ENCODE measurements around the gene TRAF3IP1. TPM values are rescaled to one million over a fixed set of nuclear protein-coding genes. Genes with fewer than 3 reads are reported as not detected.

TRAF3IP1 gene
- total and polyA plus RNA-seq, 2 of the 13 experiments (the other 11 are each of a cell fraction or from before 2014, with no cell fraction given) = 4.1 to 12.9 TPM

DNA sequence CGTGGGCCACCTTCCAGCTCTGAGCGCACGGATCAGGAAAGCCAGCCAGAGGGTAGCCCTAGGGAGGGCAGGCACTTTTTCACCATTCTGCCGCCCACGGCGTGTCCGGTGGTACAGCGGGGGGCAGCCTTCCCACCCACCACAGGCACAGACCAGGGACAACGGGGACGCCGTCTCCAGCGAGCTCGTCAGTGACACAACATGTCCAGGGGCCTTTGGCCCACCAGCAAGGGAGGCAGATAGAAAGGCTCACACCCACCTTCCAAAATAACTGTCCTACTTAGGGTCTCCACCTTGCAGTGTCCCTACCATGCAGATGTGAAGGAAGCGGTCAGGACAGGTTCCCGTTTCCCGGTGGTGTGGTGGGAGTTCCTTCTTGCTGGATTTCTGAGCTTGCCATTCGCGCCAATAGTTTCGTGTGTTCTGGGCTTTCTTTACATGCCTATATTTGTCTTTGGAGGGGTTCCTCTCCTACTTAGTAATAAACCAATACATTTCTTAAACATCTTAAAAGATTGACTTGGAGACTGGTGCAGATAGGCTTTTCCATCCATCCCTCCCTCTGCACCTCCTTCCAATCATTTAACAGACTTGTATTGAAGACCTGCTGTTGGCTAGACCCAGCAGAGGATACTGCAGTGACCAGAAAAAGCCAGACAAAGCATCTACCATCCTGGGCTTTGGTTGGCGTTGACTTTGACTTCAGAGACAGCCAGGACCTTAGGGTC lies 107.3 kb downstream of the TRAF3IP1 start (continued):
- TF ChIP-seq, protein P1, sequence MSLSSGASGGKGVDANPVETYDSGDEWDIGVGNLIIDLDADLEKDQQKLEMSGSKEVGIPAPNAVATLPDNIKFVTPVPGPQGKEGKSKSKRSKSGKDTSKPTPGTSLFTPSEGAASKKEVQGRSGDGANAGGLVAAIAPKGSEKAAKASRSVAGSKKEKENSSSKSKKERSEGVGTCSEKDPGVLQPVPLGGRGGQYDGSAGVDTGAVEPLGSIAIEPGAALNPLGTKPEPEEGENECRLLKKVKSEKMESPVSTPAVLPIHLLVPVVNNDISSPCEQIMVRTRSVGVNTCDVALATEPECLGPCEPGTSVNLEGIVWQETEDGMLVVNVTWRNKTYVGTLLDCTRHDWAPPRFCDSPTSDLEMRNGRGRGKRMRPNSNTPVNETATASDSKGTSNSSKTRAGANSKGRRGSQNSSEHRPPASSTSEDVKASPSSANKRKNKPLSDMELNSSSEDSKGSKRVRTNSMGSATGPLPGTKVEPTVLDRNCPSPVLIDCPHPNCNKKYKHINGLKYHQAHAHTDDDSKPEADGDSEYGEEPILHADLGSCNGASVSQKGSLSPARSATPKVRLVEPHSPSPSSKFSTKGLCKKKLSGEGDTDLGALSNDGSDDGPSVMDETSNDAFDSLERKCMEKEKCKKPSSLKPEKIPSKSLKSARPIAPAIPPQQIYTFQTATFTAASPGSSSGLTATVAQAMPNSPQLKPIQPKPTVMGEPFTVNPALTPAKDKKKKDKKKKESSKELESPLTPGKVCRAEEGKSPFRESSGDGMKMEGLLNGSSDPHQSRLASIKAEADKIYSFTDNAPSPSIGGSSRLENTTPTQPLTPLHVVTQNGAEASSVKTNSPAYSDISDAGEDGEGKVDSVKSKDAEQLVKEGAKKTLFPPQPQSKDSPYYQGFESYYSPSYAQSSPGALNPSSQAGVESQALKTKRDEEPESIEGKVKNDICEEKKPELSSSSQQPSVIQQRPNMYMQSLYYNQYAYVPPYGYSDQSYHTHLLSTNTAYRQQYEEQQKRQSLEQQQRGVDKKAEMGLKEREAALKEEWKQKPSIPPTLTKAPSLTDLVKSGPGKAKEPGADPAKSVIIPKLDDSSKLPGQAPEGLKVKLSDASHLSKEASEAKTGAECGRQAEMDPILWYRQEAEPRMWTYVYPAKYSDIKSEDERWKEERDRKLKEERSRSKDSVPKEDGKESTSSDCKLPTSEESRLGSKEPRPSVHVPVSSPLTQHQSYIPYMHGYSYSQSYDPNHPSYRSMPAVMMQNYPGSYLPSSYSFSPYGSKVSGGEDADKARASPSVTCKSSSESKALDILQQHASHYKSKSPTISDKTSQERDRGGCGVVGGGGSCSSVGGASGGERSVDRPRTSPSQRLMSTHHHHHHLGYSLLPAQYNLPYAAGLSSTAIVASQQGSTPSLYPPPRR (CRISPR knock-in tag; IDR thresholded peaks at IDR 0.05; ENCODE audit: borderline replicate concordance) = no peak
- TF ChIP-seq, protein P2, sequence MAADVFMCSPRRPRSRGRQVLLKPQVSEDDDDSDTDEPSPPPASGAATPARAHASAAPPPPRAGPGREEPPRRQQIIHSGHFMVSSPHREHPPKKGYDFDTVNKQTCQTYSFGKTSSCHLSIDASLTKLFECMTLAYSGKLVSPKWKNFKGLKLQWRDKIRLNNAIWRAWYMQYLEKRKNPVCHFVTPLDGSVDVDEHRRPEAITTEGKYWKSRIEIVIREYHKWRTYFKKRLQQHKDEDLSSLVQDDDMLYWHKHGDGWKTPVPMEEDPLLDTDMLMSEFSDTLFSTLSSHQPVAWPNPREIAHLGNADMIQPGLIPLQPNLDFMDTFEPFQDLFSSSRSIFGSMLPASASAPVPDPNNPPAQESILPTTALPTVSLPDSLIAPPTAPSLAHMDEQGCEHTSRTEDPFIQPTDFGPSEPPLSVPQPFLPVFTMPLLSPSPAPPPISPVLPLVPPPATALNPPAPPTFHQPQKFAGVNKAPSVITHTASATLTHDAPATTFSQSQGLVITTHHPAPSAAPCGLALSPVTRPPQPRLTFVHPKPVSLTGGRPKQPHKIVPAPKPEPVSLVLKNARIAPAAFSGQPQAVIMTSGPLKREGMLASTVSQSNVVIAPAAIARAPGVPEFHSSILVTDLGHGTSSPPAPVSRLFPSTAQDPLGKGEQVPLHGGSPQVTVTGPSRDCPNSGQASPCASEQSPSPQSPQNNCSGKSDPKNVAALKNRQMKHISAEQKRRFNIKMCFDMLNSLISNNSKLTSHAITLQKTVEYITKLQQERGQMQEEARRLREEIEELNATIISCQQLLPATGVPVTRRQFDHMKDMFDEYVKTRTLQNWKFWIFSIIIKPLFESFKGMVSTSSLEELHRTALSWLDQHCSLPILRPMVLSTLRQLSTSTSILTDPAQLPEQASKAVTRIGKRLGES (CRISPR knock-in tag; IDR thresholded peaks at IDR 0.05; ENCODE audit: borderline replicate concordance) = no peak
- TF ChIP-seq NFKBIZ (CRISPR knock-in tag; IDR thresholded peaks at IDR 0.05) (no peak), SRY (CRISPR knock-in tag; IDR thresholded peaks at IDR 0.05) (no peak), TBX3 (IDR thresholded peaks at IDR 0.05; ENCODE audit: borderline replicate concordance) (no peak), ZNF432 (CRISPR knock-in tag; IDR thresholded peaks at IDR 0.05; ENCODE audit: borderline replicate concordance) (no peak), ZNF563 (CRISPR knock-in tag; IDR thresholded peaks at IDR 0.05) (no peak), HOXA5 (CRISPR knock-in tag; IDR thresholded peaks at IDR 0.05) (no peak), NONO (IDR thresholded peaks at IDR 0.05) (no peak), NONO (CRISPR knock-in tag; conservative IDR thresholded peaks at IDR 0.05) (no peak; the same call in 1 of the 2 replicates), NFATC3 (CRISPR knock-in tag; IDR thresholded peaks at IDR 0.05) (no peak; the same call in 1 of the 2 replicates), LCORL (IDR thresholded peaks at IDR 0.05) (no peak), LCORL (CRISPR knock-in tag; IDR thresholded peaks at IDR 0.05) (peak; percentile 33; the same call in 1 of the 2 replicates), RORA (CRISPR knock-in tag; IDR thresholded peaks at IDR 0.05) (no peak), ZNF264 (CRISPR knock-in tag; IDR thresholded peaks at IDR 0.05) (no peak), HNRNPH1 (optimal IDR thresholded peaks at IDR 0.05; ENCODE audit: low read depth, low read length) (no peak), ZKSCAN1 (IDR thresholded peaks at IDR 0.05; ENCODE audit: low read length) (no peak)
- TF ChIP-seq, protein P3, sequence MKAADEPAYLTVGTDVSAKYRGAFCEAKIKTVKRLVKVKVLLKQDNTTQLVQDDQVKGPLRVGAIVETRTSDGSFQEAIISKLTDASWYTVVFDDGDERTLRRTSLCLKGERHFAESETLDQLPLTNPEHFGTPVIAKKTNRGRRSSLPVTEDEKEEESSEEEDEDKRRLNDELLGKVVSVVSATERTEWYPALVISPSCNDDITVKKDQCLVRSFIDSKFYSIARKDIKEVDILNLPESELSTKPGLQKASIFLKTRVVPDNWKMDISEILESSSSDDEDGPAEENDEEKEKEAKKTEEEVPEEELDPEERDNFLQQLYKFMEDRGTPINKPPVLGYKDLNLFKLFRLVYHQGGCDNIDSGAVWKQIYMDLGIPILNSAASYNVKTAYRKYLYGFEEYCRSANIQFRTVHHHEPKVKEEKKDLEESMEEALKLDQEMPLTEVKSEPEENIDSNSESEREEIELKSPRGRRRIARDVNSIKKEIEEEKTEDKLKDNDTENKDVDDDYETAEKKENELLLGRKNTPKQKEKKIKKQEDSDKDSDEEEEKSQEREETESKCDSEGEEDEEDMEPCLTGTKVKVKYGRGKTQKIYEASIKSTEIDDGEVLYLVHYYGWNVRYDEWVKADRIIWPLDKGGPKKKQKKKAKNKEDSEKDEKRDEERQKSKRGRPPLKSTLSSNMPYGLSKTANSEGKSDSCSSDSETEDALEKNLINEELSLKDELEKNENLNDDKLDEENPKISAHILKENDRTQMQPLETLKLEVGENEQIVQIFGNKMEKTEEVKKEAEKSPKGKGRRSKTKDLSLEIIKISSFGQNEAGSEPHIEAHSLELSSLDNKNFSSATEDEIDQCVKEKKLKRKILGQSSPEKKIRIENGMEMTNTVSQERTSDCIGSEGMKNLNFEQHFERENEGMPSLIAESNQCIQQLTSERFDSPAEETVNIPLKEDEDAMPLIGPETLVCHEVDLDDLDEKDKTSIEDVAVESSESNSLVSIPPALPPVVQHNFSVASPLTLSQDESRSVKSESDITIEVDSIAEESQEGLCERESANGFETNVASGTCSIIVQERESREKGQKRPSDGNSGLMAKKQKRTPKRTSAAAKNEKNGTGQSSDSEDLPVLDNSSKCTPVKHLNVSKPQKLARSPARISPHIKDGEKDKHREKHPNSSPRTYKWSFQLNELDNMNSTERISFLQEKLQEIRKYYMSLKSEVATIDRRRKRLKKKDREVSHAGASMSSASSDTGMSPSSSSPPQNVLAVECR (CRISPR knock-in tag; IDR thresholded peaks at IDR 0.05; ENCODE audit: borderline replicate concordance) = no peak
